ENCODE measurements around the gene FAM124B.

FAM124B gene

DNA sequence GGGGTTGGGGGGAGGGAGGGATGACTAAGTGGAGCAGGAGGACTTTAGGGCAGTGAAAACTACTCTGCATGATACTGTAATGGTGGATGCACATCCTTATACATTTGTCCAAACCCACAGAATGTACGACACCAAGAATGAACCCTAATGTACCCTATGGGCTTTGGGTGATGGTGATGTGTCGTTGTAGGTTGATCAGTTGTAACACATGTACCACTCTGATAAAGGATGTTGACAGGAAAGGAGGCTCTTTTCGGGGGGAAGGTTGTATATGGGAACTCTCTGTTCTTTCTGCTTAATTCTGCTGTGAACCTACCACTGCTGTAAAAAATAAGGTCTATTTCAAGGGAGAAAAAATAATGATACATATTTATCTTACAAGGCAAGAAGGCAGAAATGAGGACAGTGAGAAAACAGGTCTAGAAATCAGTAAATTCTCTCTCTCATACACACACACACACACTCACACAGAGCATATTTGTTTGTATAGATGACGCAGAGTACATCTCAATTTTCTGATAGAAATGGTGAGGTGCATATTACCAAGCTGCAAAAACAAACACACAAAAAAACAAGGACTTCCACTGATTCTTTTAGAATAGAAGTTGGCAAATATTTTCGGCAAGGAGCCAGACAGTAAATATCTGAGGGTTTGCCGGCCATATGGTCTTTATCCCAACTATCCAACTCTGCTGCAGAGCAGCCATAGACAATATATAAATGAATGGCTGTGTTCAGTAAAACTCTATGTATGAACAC is 20.2 kb downstream of the FAM124B start:
- DNase-seq (ENCODE audit: low read depth, low spot score): no peak

DNA sequence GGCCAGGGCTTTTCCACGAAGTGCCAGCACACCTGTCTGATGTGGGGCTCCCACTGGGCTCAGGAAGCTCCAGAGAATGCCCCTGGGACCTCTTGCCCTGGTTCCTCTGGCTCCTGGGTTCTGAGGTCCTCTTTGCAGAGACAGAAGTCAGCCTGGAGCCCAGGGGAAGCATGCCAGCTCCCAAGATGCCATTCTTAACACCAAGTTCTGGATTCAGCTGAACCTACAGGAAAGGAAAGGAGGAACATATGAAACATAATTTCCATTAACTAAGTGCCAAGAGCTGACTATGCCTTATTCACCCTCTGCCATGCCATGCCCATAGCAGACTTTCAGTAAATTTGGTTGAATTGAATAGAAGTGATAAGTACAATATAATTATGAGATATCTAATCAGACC is 21.9 kb downstream of the FAM124B start:
- no peak for DNase-seq (ENCODE audit: low read depth, low spot score)

DNA sequence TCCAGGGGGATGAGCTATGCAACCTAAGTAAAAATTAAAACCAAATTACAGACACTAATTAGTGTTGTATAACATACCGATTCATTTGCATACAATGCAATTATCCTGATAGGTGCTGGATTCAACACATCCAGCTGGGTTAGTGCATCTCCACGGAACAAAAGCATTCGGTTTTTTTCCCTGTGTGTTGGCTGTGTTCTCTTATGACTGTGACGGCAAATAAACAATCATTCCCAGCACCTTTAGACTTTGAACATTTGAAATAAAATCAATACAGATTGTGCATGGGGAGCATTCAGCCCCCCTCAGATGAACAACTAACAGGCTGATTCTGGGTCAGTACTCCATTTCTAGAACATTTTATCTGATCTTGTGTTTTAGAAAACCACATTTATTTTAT is 22.7 kb downstream of the FAM124B start:
- no peak for DNase-seq (ENCODE audit: low read depth, low spot score)

DNA sequence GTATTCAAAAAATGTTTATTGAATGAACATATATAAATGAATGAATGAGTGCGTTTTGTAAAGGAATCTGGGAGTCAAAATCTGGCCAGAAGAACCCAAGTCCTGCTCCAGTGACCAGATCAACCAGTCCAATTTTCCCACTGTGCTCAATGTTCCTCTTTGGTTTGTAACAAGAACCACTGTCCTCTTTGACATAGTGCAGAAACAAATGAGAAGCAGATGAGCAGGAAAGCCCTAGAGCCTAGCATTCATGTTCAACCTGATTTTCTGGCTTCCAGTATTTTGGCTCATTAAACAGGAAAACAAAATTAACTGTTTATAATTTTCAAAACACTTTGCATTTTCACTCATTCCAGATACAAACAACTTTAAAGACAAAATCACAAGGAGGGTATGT is 23.2 kb downstream of the FAM124B start:
- DNase-seq (ENCODE audit: low read depth, low spot score): no peak

DNA sequence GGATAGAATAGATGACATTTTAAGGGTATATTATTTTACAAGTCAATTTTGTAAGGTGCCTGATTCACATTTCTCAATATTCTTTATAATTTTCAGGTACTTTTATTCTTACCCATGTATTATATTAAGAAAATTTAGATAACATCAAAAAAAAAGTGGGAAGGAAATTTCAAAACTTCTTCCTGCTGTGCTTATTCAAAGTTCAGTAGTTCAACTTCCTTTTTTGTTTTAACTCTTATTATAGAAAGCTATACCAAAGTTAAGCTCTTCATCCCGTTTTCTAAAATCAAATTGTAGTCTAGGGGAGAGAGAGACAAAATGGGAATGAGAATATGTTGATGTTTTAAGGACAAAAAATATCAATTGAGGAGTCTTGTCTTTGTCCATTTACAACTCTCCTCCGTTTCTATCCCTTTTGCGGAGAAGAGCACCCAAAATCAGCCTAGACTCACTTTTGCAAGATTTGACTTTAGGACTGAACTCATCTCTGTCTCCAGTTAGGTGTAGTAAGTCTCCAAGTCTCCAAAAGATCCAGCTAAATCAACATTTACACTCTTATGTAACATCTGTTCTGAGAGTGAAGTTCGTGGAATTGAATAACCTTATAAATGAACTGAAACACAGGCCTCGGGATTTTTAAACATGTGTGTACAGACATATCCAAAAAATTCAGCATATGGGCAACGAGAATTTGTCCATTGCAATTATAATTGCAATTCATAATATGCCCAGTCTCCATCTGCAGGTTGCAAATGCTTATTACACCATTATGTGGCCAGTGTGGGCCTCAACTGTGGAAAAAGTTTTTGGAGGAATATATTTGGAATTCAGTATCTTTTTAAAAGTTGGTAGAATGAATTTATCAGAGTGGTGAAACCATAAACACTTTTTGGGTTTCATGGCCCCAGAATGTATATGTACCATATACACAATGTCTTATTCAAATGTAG is 23.9 kb downstream of the FAM124B start:
- DNase-seq (ENCODE audit: low read depth, low spot score): no peak

DNA sequence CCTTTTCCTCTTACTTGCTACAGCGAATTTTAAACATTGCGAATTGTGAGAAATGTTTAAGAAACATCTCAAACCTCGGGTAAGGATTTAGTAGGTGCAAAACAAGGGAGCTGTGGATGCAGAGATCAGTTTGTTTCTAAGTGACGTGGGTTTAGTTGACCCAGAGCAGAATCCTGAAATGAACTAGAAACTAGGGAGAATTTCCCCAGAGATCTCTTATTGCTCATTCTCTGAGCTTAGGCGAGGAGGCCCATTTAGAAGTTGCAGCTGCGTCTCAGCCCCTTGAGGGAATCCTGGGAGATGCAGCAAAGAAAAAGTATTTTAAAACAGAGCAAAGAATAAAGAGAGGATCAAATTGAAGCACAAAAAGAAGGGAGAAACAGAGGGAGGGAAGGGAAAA is 29.3 kb downstream of the FAM124B start:
- no peak for DNase-seq (ENCODE audit: low read depth, low spot score)

DNA sequence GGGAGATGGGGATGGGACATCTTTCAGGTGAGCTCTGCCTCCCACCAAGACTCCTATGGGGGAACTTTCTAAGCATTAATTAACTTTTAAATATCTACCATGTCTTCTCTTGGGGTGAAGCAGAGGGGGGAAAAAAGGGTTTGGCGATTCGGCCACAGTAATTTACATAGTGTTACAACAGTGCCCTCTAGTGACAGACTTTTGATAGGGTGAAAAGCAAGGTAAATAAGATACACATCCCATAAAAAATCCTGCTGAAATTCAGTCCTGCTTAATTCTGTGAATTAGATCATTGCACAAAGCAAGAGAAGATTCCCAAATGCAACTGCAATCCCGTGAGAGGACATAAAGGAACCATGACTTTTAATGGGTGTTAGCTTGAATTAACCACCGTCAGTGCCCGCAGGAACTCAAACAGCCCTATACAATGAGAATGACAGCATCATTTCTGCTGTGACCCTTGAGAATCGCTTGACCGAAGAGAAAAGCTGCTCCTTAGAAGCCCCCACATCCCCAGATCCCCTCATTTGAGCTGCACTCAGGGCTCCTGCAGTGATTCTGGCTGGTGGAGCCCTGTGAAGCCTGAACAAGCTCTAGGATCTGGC is 32.8 kb downstream of the FAM124B start:
- no peak for DNase-seq (ENCODE audit: low read depth, low spot score)

DNA sequence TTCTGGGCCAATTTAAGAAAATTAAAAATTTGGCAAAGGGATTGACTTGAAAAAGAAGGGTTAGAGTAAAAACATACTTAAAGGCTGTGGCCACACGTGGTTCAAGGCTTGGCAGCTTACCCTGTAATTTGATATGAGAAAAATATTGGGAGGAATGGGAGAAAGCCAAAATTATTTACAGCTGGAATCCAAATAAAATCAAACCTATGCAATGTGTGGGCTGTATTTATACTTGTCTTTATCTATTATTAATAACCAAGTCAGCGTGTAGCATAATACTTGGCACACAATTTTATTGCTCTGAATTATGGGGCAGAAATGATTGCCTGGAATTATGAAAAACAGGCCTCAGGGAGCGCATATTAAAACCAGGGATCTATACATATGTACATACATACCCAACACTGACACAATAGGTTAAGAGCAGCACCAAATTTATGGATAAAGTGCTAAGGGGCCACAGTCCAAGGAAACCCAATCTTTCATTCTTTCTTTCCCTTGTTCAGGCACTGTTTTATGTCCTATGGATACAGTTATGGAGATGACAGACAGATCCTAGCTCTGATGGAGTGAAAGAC is 35.6 kb downstream of the FAM124B start:
- no peak for DNase-seq (ENCODE audit: low read depth, low spot score)

DNA sequence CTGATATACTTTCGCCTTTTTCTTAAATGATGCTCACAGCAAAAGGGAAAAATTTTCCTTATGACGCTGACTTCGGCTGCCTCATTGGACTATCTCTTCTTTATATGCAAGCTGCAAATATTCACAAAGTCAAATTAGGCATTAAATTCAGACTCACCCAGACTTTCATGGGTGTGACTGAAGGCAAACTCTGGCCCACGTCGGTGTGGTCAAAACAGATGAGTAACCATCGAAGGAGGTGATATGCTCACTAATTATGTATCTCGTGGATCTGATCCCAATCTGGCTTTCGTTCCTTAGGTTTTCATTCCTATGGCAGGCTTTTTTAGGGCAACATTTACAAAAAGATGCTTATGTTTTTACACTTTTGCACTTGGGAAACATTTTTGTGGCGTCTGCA is 36.6 kb downstream of the FAM124B start:
- no peak for DNase-seq (ENCODE audit: low read depth, low spot score)

DNA sequence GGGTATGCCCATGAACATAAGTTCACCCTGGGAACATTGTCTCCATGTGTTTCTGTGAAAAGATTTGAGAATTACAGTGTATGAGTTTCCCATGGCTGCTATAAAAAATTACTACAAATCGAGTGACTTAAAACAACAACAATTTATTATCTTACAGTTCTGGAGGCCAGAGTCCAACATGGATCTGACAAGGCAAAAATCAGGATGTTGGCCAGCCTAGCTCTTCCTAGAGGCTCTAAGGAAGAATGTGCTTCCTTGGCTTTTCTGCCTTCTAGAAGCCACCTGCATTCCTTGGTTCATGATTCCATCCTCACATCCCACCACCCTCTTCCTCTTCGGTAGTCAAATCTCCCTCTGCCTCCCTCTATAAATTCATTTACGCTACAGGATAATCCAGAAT is 38.6 kb downstream of the FAM124B start:
- DNase-seq (ENCODE audit: low read depth, low spot score): no peak

DNA sequence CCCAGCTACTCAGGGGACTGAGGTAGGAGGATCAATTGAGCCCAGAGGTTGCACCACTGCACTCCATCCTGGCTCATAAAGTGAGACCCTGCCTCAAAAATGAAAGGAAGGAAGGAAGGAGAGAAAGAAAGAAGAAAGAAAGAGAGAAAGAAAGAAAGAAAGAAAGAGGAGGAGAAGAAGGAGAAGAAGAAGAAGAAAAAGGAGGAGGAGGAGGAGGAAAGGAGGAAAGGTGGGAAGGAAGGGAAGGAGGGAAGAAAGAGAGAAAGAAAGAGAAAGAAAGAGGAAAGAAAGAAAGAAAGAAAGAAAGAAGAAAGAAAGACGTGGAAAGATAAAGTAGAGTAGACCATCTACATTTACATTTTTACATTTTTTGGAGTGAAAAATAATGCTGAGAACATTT is 39.8 kb downstream of the FAM124B start:
- DNase-seq (ENCODE audit: low read depth, low spot score): no peak

DNA sequence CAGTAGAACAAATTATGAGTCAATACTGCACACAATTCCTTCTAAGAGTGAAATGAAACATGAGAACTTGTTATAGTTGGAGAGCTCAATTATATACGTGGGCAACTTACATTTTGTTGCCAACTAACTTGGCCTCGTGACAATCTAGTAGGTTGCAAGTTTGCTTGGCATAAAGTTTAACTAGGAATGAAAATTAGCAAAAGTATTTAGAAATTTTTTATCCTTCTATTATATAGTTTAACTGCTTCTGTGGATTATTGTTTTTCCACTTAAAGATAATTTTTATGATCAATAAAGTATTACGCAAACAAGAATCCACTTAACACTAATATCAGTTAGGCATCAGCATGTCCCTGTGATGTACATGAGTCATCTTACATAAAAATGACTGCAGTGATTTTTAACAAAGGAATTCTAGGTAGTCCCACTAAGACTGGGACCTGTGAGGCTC is 41.1 kb downstream of the FAM124B start:
- DNase-seq (ENCODE audit: low read depth, low spot score): no peak

DNA sequence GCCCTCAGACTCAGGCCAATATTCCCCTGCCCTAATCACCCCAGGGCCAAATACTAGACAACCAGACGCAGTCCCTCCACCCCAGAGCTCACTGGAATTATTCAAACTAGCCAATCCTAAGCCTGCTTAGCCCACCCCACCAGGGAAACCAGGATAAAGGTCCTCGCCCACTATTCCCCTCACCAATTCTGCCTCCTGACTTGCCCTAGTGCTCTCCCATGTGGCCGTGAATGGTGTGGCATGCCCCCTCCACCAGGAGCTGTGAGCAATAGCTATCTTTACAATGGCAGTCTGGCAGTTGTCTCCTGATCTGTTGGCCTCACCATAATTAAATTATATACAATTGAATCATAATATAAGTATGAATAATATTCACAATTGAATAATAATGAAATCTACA is 42.3 kb downstream of the FAM124B start:
- DNase-seq (ENCODE audit: low read depth, low spot score): no peak

DNA sequence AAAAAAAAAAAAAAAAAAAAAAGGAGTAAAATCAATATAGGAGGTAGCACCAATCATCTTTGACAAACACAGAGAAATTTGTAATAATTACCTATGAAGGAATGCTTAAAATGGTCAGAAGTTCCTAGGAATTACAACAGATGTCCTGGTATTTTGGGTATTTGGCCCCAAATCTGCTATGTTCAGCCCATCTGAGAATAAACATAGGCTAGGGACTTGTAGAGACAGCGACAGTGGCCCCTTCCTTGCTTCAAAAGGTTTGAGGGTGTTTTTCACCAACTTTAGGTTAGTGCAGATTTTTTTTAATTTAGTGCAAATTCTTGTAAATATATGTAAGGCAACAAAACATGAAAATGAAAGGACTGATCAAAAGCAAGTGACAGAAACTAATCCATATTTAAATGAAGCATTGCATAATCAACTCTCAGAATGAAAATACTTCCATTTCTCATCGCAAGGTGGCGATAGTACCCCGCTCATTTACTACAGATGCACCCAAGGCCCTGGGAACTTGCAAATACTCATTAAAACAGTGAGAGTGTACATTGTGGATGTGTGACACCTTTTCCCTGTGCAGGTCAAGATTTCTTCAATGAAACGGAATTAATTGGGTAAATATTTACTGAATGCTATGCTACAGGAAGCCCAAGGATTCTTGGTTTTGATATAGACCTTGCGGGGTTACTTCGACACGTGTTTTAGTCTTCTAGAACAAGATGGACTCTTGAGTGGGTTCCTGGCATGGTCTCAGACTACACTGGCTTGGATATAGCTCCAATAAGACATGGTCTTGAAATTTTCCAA is 44.6 kb downstream of the FAM124B start:
- no peak for DNase-seq (ENCODE audit: low read depth, low spot score)

DNA sequence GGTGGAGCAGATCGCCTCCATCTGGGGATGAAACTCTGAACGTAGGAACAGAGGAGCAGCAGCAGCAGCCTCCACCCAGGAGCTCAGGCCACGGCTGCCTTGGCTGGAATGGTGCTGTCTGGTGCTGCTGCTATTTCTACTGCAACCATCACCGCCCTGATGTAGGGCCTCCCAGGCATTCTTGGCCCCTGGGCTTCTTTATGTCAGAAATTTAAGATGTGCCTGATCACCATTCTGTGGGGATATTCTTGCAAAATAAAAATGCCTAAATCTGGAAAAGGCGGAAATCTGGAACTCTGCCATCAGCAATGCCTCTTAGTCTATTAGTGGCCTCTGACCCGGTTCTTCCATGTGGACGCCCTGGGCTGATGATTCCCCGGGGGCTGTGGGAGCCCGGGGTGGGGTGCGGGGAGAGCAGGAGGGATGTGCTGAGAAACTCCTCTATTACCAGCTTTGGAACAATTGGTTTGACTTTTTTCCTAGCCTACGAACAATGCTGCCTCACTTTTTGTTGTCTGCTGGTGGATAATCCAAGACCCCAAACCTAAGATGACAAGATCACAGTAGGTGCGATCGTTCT is 47.2 kb downstream of the FAM124B start:
- DNase-seq (ENCODE audit: low read depth, low spot score): no peak

DNA sequence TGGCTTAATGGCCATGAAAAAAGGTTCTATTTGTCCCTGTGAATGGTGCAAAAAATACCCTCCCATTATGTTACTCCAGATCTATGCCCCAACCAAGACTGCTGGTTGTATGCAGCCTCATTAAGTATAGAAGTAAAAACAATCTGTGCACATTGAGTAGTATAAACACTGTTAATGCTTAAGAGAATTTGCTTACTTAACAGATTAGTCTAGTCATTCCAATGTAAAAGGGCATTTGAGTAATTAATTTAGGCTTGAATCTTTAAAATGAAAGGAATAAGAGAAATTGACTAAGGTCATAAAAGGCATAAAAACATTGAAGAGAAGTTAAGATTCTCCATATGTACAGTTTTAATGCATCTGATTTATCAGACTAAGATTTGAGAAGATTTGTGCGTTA is 51.2 kb downstream of the FAM124B start:
- no peak for DNase-seq (ENCODE audit: low read depth, low spot score)

DNA sequence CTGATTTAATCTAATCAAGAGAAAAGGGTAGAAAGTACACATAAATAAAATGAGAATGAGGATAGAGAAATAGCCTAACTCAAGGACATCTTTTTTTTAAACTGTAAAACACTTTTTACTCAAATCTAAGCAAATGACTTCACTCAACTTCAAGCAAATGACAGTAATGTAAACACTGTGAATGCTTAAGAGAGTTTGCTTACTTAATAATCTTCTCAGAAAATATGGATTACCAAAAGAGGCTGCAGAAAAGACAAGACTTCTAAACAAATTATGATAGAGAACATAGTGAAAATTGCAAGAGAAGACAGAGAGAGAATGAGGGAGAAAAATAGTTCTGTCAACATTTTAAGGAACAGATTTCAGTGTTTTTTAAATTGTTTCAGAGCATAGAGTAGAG is 52.5 kb downstream of the FAM124B start:
- DNase-seq (ENCODE audit: low read depth, low spot score): no peak

DNA sequence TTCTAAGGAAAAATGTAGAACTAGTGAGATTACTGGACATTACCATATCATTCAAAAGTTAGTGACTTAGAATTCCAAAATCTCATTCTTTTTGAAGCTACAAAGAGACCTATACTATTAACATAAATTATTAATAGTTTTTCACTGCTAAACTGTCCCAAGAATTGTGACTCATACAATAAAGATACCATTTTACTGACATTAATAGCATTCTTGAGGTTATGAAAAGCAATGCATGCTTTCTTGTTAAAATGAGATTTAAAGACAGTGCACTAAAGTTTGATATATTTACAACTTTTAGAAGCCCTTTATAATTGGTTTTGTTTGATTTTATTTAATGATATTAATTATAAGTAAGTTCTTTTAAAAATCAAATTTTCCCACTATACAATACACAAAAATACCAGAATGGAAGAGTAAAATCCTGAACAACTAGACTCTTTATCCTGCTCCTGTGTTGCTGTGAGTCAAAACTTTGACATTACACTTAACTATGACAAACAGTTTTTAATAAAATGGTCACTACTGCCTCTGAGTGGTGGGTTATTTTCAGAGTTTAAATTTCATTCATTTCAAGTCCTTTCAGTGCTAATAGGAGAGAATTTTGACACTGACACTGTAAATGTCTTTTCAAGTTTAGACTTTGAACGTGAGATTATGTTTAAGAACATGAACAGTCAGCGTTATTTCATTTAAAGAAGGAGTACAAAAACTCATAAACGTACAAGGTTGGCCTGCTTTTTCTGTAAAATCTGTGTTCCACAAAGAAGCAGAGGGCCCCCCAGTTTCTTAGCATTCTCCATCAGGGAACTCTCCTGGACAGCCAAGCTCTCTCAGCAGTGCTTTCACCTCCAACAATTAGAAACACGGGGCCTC is 54.5 kb downstream of the FAM124B start:
- DNase-seq (ENCODE audit: low read depth, low spot score): no peak

DNA sequence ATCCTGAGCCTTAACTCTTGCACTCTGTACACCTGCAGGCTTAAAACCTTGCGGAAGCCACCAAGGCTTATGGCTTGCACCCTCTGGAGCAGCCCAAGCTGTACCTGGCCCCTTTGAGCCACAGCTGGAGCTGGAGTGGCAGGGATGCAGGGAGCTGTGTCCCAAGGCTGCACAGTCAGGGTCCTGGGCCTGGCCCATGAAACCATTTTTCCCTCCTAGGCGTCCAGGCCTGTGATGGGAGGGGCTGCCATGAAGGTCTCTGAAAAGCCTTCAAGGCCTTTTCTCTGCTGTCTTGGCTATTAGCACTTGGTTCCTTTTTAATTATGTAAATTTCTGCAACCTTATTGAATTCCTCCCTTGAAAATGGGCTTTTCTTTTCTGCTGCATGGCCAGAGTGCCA is 56.4 kb downstream of the FAM124B start:
- DNase-seq (ENCODE audit: low read depth, low spot score): no peak

DNA sequence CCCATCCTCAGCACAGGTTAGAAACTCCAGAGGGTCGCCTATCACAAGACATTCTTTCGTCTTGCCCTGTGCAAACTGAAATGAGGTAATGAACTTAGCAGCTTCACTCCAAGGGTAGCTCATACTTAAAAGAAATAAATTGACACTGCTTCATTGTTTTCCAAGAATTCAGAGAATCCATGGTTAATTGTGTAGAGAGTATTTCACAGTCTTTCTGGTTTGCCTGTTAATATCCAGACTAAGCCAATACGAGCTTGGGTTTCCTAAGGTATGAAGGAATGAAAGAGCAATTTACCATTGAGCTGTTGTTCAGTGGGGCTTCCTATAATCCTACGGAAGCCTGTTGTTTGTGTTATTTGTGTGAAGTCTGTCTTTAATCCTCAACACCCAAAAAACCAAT is 58.7 kb downstream of the FAM124B start:
- DNase-seq (ENCODE audit: low read depth, low spot score): no peak
